ENCODE results near the gene DLK1.

Gene DLK1

DNA sequence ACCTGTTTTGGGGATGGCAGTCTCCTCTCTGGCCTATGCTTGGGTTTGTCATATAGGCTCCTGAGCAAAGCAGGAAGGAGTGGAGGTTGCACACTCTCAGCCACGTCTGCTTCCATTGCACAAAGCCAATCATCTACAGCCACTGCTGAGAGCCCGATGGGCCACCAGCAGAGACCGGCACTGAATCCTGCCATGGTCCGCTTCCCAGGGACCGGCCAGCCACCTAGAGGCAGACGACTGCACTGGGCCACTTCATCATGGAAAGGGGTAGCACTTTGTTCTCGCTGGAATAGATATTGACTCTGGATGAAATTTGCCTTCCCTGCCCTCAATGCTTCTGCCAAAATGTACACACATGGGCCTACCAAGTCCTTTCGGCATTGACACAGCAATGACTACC, 22.3 kb downstream of the DLK1 start:
- no peak overlapping the region for H3K27ac ChIP-seq
- no peak for DNase-seq (ENCODE audit: low read depth, low spot score)

DNA sequence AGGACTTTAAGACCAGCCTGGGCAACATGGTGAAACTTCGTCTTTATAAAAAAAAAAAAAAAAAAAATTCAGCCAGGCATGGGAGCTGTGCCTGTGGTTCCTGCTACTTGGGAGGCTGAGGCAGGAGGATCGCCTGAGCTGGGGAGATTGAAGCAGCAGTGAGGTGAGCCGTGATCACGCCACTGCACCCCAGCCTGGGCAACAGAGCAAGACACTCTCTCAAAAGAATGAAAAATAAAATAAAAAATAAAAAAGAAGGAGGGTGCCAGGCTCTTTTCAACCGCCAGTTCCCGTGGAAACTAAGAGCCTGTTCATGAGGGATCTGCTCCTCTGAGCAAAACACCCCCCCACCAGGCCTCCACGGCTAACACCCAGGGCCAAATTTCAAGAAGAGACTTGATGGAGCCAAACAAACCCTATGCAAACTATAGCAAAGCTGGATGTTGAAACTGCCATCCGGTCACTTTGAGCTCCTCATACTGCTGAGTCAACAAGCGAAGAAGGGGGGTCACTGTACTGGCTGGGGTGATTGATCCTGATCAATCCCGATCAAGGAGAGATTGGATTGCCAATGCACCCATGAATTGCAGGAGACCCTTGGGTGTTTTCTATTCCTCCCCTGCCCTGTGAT, 23.4 kb downstream of the DLK1 start:
- no peak overlapping the region for H3K27ac ChIP-seq
- DNase-seq (ENCODE audit: low read depth, low spot score): no peak

DNA sequence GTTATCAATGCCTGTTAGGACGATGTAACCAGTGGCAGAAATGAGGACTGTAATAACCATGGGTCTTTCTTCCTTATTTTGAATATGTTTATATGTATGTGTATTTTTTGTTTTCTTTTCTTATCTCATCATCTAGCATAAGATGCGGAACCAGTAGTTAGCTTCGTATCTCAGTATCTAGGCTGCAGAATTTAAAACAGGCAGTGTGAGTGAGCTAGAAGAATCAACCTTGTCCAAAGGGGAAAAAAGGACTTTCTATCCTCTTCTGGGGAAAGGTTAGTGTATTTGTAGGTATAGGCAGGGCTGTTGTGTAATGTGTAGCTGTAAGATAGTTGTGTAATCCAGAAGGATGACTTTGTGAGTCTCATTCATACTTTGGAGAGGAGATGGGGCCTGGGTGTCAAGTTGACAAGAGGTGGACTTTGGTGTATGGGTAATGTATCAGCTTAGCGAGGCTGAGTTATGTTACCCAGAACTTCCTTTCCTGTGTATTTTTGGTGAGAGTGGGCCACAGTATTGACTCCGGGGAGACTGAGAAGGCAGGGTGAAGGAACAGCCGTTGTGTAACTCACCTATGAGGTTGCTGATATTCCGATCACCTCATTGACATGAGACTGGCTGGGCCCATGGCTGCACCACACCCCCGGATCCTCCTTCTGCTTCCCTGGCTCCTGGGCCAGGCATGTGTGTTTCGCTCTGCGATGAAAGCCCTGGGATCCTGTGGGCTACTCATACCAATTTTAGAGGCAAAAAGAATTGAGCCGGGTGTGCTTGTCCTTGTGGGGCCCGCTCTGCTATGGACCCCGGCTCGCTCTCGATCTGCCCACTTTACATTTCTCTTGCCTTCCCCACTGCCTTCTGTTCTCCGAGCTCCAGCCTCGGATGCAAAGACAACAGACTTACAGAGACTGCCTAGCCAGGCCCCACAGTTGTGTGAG, 24.3 kb downstream of the DLK1 start:
- no peak overlapping the region for H3K27ac ChIP-seq
- DNase-seq (ENCODE audit: low read depth, low spot score): no peak

DNA sequence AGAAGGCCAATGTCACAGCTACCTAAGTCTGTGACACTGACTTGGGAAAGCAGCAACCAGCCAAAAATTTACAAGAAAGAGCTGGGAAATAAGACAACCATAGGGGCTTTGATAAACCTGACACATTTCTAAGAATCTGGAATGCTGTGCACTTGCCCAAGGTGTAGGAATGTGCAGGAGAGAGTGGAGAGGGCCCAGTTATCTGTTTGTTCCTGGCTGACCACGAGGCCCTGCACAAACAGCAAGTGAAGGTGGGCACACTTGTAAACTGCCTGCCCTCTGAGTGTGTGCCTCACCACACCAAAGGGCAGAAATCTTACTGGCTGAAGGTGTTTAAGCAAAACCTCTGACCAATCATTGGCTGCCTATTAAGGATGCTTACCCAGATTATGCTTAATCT, 27.3 kb downstream of the DLK1 start:
- H3K27ac ChIP-seq: no peak overlapping the region
- DNase-seq (ENCODE audit: low read depth, low spot score): no peak

DNA sequence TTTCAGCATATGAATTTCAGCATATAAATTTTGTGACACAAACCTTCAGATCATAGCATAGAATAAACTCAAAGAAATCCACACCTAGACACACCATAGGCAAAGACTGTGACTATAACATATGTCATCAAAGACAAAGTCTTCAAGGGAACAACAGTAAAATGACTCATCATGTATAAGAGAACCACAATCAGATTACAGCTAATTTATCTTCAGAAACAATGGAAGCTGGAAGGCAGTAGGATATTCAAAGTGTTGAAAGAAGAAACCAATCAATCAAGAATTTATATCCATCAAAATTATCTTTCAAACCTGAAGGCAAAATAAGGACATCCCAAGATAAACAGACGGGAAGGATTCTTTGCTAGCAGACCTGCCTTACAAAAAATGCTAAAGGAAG, 29.0 kb downstream of the DLK1 start:
- peak; percentile 45 for DNase-seq (ENCODE audit: low read depth, low spot score)
- peak overlapping the region; percentile 68 for H3K27ac ChIP-seq

DNA sequence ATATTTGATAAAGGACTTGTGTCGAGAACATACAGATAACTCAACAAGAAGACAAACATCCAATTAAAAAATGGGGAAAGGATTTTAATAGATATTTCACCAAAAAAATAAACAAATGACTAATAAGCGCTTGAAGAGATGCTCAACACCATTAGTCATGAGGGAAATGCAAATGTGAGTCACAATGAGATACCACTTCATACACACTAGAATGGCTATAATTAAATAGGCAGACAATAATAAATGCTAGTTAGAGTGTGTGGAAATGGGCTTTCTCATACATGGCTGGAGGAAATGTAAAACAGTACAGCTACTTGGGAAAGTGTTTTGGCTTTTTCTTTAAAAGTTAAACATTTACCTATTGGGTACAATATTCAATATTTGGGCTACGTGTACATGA, 34.8 kb downstream of the DLK1 start:
- H3K27ac ChIP-seq: peak overlapping the region; percentile 85
- DNase-seq (ENCODE audit: low read depth, low spot score): peak; percentile 72

DNA sequence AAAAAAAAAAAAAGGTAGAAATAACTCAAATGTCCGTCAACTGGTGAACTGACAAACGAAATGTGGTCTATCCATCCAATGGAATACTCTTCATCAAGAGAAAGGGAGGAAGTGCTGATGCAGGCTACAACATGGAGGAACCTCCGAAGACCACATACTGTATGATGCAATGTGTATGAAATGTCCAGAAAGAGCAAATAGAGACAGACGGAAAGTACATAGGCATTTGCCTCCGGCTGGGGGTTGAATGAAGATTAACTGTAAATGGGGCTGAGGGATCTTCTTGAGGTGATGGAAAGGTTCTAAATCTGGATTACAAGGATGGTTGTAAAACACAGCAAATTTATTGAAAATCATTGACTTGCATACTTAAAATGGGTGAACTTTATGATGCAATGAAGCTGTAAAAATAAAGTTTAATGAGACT, 35.4 kb downstream of the DLK1 start:
- peak overlapping the region; percentile 85 for H3K27ac ChIP-seq
- no peak for DNase-seq (ENCODE audit: low read depth, low spot score)

DNA sequence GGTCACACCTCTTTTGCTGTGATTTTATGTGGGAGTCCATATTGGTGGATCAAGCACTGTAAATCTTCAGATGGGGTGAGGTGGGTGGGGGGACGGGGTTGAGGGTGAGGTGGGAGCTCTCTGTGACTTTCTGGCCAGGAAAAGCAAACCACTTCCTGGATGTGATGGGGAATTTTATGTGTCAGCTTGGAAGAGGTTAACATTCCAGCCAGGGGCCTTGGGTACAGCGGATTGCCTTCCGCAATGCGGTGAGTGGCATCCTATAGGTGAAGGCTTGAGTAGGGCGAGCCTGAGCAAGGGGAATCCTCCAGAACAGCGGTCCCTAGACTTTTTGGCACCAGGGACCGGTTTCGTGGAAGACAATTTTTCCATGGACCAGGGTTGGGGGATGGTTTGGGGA, 36.2 kb downstream of the DLK1 start:
- H3K27ac ChIP-seq: no peak overlapping the region
- DNase-seq (ENCODE audit: low read depth, low spot score): no peak

DNA sequence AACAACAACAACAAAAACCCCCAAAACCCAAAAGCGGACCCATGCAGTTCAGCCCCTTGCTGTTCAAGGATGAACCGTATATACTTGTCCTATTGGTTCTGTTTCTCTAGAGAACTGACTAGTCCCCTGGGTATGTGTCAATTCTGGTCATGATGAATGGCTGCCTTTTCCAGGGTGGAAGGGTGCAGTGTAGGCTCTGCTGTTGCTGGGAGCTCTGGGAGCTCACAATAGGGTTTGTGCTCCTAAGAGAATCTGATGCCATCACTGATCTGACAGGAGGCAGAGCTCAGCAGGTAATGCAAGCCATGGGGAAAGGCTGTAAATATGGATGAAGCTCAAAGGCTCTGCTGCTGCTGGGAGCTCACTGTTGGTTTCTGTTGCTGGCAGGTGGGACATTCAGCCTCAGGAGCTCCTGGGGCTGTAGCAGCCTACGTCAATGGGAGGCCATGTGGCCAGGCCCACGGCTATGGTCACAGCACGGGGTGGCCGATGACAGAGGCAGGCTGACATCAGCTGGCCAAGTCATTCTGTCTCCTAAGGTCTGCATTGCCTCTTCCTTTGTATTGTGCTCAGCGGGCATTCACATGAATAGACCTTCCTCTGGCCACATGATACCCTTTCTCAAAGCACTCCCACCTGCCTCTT, 37.9 kb downstream of the DLK1 start:
- no peak for DNase-seq (ENCODE audit: low read depth, low spot score)
- no peak overlapping the region for H3K27ac ChIP-seq

DNA sequence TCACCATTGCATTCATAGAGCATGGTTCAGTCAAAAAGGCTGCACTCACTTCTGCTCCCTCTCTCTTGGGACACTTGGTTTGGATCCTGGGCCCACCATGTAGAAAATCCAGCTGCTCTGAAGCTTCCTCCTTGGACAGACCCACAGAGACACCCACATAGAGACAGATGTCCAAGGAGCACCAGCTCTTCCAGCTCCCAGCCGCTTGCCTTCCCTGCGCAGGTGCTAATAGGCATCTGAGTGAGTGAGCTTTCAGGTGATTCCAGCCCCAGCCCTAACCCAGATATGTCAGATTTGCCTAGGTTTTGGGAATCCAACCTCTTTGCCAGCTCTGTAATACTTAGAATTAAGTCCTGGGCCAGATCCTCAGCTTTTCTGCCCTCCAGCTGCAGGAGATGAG, 38.6 kb downstream of the DLK1 start:
- no peak overlapping the region for H3K27ac ChIP-seq
- DNase-seq (ENCODE audit: low read depth, low spot score): no peak

DNA sequence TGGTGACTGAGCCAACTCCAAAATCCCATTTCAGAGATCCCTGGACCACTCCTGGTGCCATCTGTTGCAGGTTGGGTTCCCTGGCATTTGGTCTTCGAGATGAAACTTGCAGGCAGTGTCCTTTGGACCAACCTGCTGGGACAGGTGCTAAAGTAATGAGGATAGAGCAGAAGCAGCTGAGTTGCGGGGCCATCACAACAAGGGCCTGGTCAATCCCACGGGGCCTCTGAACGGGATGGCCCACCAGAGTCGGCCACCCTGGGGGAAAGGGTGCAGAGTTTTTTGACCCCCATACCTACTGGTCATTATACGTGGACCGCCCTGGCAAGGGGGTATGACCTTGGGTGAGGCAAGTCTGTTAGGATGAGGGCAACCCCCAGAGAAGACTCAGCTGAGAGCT, 39.3 kb downstream of the DLK1 start:
- no peak overlapping the region for H3K27ac ChIP-seq

DNA sequence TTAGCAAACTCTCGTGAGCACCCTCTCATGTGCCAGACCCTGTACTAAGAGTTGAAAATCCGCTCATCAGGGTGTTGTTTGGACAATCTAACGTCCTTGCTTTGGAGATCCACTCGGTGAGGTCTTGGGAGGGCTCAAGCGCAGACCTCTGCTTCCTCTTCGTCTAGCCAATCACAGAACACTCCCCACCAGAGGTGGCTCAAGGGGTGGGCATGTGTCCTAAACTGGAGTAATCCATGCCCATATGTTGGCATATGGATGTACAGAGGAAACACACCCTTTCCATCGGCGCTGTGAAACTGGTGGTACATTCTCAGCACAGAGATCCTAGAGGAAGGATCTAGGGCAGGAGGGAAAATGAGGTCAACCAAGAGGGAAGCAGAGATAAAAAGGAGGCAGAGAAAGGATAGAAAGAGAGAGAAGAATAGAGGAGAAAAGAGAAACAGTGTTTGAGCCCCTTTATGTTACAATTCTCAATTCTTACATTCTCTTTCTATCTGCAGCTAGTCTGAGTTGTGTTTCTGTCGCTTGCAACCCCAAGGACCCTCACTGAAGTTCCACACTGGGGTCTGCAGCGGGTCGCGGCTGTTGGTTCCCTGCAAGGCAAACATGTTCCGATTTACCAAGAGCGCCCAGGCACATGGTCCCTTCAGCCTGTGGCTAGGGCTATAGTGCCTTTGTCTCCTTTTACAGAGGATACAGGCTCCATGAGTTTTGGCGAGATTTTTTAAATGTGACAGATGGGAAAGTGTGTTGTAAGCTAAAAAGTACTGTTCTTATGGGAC, 40.5 kb downstream of the DLK1 start:
- no peak for DNase-seq (ENCODE audit: low read depth, low spot score)
- H3K27ac ChIP-seq: no peak overlapping the region

More for the DNA sequence above, 39.3 kb downstream of the DLK1 start:
- DNase-seq (ENCODE audit: low read depth, low spot score): no peak

DNA sequence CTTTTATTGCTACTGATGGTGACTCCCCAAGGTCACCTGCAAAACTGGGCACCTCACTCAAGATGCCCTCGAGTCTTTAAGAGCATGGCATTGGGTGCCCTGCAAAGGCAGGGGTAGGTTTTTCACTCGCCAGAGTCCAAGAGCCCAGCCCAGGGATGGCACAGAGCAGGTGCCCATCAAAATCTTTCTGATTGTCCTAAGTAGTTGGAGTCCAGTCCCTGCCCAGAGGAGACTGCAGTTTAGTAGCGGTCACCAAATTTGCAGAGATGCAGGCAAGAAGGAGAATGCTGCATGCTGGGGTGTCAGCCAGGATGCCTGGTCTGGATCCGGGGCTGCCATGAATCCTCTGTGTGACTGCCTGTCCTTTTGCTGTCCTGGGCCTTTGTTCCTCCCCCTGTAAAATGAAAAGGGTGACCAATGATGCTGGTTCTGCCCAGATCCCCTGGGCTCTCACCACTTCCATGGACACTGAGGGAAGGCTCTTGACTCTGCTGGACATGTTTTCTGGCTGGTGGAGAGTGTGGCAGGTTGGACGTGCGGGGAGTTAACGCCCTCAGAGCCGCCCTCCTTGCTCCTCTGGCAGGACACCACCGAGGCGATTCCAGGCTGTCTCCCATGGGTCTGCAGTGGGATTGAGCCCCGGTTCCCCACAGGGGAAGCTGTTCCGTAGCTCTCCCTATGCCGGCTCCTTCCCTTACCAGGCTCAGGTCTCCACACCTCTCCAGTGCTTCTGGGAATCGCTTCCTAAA, 41.3 kb downstream of the DLK1 start:
- H3K27ac ChIP-seq: no peak overlapping the region
- no peak for DNase-seq (ENCODE audit: low read depth, low spot score)

DNA sequence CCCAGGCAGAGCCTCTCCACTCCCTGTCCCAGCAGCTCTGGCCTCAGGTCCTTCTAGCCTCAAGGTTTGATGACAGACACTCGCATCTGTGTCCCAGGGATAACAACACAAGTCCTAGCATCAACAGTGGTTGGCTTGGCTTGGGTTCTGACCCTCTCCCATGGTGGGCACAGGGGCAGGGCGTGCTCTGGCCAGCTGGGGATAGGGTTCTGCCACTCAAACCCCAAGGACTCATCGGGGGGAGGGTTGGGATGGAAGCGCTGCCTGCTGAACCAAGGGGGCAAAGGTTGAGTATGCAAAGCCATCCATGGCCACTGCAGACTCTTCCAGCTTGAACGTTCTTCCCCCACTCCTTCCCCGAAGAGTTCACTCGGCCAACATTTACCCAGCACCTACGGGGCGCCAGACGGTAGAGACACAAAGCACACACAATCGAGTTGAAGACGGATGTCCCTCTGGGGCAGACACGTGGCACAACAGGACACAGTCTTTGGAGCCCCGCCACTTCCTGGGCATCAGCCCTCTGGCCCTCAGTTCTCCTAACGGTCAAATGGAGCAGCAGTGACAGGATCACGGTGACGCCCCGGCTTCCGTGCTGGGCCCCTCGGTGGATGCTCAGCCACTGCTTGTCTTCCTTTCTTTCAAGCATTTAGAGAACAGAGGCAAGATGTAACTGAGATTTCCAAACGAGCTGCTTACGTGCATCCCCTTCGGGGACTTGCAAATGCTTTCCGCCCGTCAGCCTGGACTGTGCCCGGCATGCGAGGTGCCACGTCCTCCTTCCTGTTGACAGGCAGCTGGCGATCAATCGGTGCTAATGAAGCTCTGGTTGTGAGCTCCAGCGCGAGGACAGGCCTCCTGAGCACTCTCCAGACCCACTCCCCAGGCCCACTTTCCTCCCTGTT, 42.6 kb downstream of the DLK1 start:
- no peak for DNase-seq (ENCODE audit: low read depth, low spot score)
- no peak overlapping the region for H3K27ac ChIP-seq

DNA sequence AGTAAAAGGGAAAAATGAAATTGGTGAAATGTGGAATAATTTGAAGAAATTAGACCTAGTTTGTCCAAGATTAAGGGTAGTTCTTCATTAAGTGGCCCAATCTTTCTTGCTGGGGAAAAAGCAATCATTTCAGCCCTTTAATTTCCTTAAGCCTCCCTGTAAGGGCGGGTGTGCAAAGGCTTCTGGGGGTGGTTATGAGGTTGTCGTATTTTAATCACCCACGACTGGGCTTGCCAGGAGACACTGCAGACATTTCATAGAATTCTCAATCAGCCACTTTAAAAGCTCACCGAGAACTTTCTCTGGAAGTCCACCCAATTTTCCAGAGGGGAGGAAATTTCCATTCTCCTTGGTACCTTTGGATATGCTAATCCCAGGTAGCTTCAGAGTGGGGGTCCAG, 43.4 kb downstream of the DLK1 start:
- H3K27ac ChIP-seq: no peak overlapping the region
- no peak for DNase-seq (ENCODE audit: low read depth, low spot score)

DNA sequence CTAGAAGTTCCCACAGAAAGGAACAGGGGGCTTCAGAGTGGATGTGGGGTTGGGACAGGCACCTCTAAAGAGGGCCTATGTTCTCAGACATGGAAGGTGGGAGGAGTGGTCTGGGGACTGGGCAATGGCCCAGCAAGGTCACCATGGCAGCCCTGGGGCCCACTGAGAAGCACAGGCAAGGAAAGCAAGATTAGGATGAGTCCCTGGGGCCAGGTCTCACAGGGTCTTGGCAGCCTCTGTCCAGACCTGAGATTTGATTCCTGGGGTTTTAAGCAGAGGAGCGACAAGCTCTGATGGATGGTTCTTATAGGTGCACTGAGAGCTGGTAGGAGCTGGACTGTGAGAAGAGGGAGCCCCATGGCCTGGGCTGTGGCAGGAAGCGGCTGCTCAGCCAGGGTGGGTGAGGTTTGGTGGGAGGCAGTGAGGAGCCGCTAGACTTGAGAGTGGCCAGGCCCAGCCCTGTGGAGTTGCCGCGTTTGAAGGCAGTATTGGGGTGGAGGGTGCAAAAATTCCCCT, 44.0 kb downstream of the DLK1 start:
- DNase-seq (ENCODE audit: low read depth, low spot score): no peak
- no peak overlapping the region for H3K27ac ChIP-seq

DNA sequence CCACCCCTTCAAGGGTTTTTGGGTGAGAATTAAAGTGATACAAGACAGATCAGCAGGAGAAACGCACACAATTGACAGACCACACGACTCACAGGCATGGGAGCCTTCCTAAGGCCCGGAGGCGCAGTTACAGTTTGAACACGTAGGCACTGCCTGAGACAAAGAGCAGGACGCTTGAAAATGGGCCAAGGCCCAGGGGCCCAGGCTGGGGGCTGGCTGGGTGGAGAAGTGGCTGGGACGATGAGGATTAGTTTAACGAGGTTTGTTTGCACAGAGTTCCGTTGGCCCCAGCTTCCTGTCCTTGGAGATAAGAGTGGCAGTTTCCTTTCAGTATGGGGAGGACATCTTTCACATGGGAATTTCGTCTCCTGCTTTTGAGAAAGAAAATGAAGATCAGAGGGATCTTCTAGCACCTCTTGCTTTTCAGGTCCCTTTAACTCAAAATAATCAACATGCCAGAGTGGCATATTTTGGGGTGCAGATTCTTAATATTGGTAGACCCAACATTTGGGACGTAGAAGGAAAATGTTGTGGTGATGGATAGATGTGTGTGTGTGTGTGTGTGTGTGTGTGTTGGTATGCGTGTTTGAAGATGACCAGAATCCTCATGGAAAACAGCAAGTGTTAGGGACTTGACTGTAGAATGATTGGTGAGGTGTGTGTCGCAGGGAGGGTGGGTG, 44.6 kb downstream of the DLK1 start:
- no peak for DNase-seq (ENCODE audit: low read depth, low spot score)

DNA sequence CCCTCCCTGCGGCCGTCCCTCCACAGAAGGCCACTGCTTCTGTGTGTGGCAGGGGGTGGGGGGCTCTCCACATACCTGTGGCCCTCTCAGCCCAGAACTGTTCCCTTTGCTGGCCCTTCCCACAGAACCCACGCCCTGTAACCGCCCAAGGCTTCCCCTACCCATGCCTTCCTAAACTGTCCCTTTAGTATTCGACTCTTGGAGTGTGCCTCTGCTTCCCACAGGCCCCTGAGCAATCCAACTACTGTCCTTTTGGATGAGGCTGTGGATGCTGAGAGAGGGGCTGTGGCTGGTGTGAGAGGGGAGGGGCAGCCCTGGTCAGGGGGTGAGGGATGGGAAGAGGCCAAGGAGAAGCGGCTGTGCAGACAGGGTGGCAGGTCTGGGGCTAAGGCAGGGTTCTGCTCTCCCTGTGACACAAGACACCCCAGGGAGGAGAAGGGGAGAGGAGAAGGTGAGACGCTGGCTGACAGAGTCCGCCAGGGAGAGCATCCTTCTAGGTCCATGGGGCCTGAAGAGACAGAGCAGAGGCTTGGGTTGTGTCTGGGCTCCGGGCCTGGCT, 46.0 kb downstream of the DLK1 start:
- no peak overlapping the region for H3K27ac ChIP-seq
- DNase-seq (ENCODE audit: low read depth, low spot score): no peak

More for the DNA sequence above, 44.6 kb downstream of the DLK1 start:
- H3K27ac ChIP-seq: no peak overlapping the region
